Fibroblast of gingiva (primary cell): ENCODE data around the gene ZYG11A.
"Not testable (repeated sequence)": the region's sequence is repeated elsewhere in the genome, so short reads cannot be mapped to it uniquely, and the experiment has no call there.

ENCODE experiments used
- DNase-seq: peaks from one replicate; pipeline ENCODE4 v3.0.0-alpha.2; 2011; ENCODE audit warnings: low read depth

ZYG11A gene

DNA sequence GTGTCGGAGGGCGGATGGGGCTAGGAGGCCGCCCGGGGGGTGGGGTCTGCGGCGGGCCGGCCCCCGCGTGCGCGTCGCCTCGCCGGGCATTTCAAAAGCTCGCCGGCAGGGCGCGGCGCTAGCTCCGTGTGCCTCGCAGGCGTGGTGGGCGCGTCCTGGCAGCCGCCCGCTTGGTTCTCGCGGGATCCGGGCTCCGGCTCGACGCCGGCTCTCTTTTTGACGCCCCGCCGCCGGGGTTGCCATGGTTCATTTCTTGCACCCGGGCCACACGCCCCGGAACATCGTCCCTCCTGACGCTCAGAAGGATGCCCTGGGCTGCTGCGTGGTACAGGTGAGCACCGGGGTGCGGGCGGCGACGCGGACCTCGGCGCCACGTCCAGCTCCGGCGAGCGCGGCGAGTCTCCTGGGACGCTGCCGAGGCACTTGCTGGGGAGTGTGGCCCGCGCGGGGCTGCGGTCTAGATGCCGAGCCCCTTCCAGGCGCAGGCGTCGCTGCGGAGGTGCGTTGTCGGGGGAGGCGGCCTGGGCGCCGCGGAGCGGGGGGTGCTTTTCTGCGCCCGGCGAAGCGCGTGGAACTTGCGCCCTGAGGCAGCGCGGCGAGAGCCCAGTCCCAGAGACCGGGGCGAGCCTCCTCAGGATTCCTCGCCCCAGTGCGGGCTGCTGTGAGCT lies at the start of gene ZYG11A:
TSS of gene ZYG11A (plus strand) at position 118 of the 668 bp plus-strand sequence. CDS start at position 242, 124 bp downstream.
- peak; percentile 51 for DNase-seq

DNA sequence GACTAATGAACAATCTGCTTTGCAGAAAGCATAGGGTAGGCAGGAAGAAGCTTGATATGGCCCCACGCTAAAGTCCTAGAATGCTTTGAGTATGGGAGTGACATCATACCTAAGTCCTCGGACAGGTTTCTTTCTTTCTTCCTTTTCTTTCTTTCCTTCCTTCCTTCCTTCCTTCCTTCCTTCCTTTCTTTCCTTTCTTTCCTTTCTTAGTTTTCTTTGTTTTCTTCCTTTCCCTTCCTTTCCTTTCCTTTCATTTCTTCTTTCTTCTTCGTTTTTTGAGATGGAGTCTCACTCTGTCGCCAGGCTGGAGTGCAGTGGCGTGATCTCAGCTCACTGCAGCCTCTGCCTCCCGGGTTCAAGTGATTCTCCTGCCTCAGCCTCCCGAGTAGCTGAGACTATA lies 48.8 kb upstream of the ZYG11A start:
- DNase-seq = not testable (repeated sequence)

DNA sequence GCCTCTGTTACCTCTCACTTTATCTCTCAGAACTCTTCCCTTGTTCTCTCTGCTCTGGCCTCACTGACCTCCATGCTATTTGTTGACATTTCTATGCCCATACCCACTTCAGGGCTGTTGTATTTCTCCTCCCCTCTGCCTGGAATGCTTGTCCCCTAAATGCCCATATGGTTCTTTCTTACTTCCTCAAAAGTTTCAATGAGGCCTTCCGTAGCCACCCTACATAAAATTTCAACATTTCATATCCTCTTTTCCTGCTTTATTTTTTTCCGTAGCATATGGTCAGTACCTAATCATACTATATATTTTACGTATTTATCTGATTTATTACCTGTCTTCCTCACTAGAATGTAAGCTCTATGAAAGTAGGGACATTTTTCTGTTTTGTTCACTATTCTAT lies 47.1 kb upstream of the ZYG11A start:
- no peak for DNase-seq

DNA sequence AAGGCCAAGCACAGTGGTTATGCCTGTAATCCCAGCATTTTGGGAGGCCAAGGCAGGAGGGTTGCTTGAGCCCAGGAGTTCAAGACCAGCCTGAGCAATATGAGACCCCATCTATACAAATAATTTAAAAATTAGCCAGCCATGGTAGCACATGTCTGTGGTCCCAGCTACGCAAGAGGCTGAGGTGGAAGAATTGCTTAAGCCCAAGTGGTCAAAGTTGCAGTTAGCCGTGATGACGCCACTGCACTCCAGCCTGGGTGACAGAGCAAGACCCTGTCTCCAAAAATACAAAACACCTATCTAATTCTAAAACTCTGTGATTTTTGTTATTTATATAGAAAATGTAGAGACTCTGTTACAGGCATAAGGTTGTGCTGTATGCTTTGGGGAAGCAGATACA lies 44.2 kb upstream of the ZYG11A start:
- no peak for DNase-seq

DNA sequence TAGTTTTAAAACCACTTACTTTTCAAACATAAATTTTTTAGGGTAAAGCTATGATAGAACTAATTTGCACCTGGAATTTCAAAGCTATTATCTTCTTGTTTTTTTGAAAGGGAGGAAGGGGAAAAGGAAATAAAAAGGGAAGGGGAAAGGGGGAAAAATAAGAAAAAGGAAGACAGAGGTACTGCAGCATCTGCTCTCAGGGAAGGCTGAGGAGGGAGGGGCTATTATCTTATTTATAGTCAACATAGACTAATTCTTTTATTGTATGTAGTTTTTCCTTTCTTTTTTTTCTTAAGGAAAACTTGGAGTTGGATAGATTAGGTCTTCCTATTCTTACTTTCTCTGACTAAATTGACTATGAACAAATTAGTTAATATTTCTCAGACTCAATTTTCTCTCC lies 41.5 kb upstream of the ZYG11A start:
- DNase-seq = no peak

DNA sequence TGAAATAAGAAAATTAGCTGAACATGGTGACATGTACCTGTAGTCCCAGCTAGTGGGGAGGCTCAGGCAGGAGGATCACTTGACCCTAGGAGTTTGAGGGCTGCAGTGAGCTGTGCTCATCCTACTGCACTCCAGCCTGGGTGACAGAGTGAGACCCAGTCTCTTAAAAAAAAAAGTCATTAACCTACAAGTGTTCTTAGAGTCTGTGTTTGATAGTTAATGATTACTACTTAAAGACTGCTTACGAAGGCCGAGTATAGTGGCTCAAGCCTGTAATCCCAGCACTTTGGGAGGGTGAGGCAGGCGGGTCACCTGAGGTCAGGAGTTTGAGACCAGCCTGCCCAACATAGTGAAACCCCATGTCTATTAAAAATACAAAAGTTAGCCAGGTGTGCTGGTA lies 38.5 kb upstream of the ZYG11A start:
- not testable (repeated sequence) for DNase-seq

DNA sequence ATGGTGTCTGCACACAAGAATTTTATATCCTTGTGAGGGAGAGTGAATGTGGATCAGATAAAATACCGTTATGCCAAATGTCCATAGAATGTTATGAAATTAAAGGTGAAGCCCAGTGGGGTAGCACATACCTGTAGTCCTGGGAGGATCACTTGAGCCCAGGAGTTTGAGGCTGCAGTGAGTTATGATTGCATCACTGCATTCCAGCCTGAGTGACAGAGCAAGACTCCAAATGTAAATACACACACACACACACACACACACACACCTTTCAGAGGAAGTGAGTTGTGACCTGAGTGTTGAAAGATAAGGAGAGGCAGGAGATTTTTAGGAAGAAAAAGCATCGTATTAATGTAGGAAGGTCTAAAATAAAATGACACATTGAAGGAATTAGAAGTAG lies 28.1 kb upstream of the ZYG11A start:
- DNase-seq = no peak

DNA sequence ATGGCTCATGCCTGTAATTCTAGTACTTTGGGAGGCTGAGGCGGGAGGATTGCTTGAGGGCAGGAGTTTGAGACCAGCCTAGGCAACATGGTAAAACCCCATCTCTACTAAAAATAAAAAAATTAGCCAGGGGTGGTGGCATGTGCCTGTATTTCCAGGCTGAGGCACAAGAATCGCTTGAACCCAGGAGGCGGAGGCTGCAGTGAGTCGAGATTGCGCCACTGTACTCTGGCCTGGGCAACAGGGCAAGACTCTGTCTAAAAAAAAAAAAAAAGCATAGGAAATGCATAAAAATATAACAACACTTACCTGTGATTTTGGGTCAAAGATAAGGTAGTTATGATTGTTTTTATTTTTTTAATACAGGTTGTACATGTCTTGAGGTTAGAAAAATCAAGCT lies 21.7 kb upstream of the ZYG11A start:
- not testable (repeated sequence) for DNase-seq

DNA sequence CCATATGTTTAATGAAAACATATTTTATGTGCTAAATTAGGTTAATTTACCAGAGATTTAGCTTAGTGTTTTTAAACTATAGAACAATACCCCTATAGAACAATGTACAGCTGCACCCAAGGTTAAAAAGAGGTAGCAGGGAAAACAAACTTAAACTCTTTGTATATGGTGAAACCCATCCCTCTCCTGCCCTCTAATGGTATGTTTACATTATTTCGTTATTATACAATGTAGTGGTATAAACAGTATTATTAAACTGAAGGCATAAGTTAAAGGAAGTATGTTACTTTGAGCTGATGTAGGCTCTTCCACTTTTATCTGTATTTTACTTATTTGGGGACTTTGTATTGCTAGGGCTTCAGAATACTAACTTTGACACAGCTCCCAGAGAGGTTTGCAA lies 16.7 kb upstream of the ZYG11A start:
- DNase-seq = no peak

DNA sequence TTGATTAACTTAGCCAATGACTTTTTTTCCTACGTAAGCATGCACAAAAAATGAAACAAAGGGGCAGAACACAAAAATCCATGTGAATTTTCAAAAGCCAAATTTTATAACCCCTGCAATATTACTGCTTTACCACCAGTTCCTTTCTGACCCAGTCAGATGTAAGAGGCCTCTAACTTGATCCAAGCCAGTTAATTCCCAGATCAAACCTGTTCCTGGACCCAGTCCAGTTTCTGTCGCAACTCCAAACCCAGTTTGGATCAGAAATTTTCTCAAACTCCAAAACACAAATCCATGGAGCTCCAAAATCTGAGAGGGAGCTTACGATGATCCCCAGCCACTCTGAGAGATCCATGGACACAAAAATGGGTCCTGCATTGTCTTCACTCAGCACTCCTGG lies 7.8 kb upstream of the ZYG11A start:
- no peak for DNase-seq

DNA sequence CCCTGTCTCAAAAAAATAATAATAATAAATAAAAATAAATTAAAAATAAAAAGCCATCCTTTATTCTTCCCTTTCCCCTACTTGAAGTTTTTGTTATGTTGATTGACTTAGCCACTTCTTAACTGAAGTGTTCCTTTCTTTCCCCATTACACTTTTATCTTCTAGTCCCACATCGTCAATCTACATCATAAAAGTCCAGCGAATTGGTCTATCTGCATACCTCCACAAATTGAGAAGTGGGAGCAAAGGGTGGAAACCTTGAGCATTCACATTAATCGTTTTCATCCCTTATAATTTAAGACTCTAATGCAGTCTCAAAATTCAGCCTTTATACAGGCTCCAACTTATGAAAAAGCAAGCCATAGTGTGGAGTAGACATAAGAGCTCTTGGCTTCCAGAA lies 6.5 kb upstream of the ZYG11A start:
- no peak for DNase-seq

DNA sequence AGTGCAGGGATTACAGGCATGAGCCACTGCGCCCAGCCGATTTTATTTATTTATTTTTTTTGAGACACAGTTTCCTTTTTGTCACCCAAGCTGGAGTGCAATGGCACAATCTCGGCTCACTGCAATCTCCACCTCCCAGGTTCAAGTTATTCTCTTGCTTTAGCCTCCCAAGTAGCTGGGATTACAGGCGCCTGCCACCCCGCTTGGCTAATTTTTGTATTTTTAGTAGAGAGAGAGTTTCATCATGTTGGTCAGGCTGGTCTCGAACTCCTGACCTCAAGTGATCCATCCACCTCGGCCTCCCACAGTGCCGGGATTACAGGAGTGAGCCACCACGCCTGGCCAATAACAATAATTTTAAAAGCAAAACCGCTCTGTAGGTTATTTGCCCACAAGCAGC lies 3.4 kb upstream of the ZYG11A start:
- DNase-seq = not testable (repeated sequence)

DNA sequence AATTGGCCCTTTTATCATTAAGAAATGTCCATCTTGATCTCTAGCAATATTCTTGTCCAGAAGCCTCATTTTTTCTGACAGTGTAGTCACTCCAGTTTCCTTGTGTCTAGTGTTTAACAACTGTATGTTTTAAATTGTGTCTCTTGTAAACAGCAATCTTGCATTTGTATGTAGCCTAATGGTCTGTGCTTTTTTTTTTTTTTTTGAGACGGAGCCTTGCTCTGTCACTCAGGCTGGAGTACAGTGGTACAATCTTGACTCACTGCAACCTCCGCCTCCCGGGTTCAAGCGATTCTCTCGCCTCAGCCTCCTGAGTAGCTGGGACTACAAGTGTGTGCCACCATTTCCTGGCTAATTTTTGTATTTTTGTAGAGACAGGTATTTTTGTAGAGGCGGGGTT lies 2.6 kb downstream of the ZYG11A start:
- not testable (repeated sequence) for DNase-seq

DNA sequence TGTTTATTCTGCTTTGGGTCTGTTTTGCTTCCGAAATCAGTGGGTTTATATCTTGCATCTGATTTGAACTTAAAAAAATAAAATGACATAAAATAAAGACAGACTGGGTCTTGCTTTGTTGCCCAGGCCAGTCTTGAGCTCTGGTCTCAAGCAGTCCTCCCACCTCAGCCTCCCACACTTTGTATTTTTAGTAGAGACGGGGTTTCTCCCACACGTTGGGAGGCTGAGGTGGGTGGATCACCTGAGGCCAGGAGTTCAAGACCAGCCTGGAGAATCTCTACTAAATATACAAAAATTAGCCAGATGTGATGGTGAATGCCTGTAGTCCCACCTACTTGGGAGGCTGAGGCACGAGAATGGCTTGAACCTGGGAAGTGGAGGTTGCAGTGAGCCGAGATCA lies 5.9 kb downstream of the ZYG11A start:
- no peak for DNase-seq

DNA sequence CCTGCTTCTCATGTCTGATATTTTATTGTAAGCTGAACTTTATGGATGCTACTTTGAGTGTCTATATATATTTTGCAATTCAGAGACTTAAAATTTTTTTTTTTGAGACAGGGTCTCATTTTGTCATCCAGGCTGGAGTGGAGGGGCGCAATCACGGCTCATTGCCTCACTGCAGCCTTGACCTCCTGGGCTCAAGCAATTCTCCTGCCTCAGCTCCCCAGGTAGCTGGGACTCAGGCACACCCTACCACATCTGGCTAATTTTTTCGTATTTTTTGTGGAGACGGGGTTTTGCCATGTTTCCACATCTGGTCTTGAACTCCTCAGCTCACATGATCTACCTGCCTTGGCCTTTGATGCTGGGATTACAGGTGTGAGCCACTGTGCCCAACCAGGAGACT lies 8.4 kb downstream of the ZYG11A start:
- no peak for DNase-seq

DNA sequence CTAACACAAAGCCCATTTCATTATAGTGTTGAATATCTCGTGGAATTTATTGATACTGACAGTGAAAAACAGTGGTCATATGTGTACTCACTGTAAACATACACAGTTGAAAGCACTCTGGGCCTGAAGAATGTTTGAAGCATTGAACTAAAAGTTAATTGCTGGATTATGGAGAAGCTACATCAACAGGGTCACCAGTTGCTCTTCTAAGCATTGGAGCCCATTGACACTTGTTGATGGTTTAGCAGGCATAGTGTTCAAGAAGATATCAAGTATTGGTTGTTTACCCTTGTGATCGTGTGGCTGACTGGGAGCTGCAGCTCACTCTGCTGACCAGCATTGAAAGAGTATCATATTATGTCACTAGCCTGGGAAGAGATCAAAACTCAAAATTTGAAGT lies 10.3 kb downstream of the ZYG11A start:
- DNase-seq = no peak

DNA sequence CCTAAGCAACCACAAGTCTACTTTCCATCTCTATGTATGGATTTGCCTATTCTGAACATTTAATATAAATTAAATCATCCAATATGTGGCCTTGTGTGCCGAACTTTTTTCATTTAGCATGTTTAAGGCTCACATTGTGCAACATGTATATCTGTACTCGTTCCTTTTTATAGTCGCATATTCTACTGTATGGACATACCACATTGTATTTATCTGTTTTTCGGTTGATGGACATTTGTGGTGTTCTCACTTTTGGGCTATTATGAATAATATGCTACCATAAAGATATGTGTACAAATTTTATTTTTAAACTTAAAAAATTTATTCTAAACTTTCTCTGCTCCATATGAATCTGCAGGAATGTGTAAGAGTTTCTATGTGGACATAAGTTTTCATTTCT lies 13.0 kb downstream of the ZYG11A start:
- DNase-seq = no peak

DNA sequence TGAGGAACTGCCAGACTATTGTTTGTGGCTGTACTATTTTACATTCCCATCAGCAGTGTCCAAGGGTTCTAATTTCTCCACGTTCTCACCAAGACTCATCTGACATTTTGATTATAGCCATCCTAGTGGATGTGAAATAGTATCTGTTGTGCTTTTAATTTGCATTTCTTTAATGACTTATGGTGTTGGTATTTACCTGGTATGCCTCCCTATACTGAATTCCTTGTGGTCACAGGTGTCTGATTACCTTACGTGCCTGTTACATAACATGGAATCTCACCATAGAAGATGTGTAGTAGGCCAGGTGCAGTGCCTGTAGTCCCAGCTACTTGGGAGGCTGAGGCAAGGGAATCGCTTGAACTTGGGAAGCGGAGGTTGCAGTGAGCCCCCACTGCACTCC lies 13.5 kb downstream of the ZYG11A start:
- no peak for DNase-seq

DNA sequence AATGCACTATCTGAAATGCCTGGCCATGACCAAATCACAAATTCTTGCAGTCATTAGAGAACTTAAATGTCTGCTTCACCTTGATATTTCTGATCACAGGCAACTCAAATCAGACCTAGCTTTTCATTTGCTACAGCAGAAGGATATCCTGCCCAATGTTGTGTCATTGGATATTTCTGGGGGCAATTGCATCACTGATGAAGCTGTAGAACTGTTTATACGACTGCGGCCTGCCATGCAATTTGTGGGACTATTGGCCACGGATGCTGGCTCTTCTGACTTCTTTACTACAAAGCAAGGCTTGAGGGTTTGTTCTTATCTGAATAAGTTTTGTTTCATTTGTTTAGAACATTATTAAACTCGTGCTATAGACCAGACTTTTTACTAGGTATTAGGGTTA lies 14.9 kb downstream of the ZYG11A start:
- DNase-seq = peak; percentile 47

DNA sequence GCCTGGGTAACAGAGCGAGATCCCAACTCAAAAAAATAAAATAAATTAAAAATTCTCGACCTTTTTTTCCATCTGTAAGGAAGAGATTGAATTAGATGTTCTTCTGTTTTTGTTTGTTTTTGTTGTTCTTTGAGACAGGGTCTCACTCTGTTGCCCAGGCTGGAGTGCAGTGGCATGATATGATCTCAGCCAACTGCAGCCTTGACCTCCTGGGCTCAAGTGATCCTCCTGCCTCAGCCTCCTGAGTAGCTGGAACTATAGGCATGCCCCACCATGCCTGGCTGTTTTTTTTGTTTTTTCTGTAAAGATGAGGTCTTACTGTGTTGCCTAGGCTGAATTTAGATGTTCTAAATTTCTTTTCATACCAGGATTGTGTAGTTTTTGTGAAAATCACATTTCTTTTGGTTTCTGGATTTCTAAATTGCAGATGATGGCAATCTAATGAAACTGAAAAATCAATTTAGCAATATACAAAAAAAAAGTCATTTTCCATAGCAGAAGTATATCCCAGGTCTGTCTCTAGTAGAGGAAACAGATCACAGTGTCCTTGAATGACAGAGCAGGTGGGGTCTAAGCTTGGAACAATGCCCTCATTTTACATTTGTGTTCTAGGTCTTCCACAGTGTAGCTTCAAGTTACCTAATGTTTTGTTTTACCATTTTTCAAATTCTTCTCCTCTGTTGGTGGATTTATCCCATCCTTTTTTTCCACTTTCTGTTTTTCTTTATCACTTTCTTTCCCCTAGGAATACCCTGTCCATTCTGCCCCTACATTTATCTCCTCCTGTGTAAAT lies 20.3 kb downstream of the ZYG11A start:
- no peak for DNase-seq

DNA sequence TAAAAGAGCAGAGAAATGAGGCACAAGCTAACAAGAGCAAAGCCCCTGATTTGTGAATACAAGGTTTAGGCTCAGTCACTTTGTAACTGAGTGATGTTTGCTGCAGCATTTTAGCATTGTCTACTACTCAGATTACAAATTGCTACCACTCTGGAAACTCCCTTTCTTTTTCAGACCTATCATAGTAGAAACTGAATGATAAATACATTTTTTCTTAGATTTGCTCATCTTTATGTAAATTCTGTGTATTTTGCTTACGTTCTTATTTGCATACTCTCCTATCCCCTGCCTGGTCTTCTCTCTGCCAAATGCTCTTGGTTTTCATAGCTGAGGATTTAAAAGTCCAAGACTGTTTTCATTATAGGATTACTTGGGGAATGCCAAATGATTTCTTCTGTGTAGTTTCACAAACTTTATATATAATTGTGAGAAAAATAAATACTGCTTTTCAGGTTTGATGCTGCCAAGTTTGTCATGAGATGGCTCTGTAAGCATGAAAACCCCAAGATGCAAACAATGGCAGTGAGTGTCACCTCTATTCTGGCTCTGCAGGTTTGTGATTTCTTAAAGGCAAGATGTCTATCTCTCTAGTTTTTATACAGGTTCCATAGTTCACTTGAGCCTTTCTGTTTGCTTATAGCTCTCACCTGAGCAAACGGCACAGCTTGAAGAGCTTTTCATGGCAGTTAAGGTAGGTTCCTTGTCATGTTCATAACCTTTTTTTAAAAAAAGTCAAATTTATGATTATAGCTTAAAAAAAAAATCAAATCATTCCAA lies 24.7 kb downstream of the ZYG11A start:
- no peak for DNase-seq

DNA sequence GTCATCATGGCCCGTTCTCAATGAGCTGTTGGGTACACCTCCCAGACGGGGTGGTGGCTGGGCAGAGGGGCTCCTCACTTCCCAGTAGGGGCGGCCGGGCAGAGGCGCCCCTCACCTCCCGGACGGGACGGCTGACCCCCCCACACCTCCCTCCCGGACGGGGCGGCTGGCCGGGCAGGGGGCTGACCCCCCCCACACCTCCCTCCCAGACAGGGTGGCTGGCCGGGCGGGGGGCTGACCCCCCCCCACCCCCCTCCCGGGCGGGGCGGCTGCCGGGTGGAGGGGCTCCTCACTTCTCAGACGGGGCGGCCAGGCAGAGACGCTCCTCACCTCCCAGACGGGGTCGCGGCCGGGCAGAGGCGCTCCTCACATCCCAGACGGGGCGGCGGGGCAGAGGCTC lies 27.2 kb downstream of the ZYG11A start:
- DNase-seq = not testable (repeated sequence)

DNA sequence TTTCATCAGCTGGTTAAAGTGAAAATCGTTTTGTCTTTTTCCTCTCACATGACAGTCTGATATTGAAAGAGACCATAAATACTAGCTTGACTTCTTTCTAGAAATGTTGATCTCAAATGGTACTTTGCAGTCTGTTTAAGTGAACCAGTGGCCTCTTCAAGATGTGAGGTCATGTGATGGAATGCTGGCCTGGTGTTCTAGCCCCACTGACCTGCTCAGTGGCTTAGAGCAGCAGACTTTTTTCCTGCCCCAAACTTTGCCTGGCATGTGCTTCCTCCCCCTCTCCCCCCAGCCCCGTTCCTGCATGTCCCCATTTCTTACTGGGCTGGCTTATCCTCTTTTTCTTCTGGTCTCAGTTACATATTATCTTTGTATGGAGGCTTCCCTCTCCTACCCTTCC lies 34.3 kb downstream of the ZYG11A start:
- no peak for DNase-seq
